SKM-1 (cell line): Measurements from ENCODE around the gene PREX1.
"Not testable (repeated sequence)": the region's sequence is repeated elsewhere in the genome, so short reads cannot be mapped to it uniquely, and the experiment has no call there.

Source experiments
- DNase-seq: peaks from one replicate; lab custom pipeline; 2025; ENCODE audit not compliant: unreplicated experiment; lab: John Stamatoyannopoulos, UW

Gene PREX1

GRCh38 chr20:48813930-48814546 lies 13.8 kb downstream of the PREX1 start:
- DNase-seq: no peak

- DNase-seq: no peak
Observed at GRCh38 chr20:48813446-48813747, 14.4 kb downstream of the PREX1 start.

DNA sequence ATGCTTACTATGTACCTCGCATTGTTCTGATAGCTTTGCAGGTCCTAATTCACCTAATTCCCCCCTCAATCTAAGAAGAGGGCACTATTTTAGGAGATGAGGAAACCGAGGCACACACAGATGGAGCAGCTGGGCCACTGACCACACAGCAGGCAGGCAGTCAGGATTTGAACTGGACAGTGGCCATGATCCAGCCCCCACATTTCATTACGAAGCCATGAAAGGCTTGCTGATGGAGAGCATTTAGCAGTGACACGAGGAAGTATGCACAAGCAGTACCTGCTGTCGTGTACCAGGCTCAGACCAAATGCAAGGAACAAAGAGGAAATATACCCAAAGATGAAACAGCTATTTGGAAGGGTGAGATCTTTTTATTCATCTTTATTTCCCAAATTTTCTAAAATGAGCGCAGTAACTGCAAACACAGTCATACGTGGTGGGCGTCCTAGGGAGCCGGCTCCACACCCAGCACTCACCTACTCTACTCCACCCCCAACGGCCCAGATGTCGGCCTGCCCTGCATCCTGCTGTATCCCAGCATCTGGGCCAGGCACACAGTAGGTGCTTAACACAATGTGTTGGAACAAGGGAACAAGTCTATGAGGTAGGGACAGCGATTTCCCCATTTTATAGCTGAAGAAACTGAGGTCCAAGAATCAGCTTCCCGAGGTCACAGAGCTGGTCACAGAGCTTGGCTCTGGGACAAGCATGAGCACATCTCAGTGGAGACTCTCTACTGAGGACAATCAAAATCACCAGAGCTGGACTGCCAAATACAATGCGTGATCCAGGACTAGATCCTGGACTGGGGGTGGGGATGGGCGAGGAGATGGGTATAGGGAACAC lies 15.0 kb downstream of the PREX1 start:
- no peak for DNase-seq

GRCh38 chr20:48812114-48812513 lies 15.7 kb downstream of the PREX1 start:
- DNase-seq: not testable (repeated sequence)

DNA sequence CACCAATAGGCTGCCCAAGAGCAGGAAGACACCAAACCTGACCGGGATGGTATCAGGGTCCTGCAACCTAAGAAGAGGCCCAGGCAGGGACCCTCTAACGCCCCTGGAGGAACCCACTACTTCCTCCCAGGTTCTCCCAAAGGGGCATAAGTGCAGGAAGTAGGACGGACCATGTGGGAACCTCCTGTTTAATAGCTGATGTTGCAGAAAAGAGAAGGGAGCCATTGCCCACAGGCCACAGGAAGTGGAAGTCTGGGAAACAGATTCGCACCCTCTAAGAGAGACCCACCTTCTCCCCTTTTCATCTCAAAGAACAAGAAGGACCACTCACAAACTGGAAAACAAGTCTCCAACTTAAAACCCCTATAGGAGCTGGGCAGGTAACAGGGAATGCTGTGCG lies 18.1 kb downstream of the PREX1 start:
- DNase-seq: no peak

- DNase-seq: no peak
Observed at GRCh38 chr20:48808382-48809034, 19.3 kb downstream of the PREX1 start.

DNA sequence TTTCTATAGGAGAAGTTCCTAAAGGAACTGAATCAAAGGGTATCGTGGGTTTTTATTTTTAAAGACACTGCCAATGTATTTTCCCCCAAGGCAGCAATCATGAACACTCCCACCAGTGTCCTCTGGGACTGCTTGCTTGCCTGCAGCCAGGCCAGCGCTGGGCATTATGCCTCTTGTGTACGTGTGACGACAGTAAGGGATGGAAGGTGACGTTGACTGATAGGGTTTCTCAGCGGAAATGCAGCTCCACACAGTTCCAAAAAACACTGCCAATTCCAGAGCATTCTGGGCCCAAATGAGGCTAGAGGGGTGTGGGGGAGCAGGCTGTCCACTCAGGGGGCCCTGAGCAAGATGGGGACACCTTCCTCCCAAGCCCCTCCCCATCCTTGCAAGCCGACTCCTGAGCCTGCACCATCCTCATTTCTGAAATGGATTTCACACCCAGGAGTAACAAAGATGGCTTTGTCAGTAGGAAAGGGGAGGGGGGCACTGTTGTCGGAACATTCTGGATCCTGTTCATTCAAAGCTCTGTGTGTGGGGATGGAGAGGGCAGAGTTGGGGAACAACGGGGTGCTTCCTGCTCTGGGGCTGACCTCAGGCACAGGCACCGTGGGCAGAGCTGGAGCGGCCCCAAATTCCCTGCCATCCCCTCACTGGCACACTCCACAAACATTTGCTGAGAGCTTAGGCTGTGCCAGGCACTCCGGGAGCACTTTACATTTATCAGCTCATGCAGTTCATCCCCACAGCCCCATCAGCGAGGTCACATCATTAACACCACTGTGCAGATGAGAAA lies 20.0 kb downstream of the PREX1 start:
- no peak for DNase-seq

DNA sequence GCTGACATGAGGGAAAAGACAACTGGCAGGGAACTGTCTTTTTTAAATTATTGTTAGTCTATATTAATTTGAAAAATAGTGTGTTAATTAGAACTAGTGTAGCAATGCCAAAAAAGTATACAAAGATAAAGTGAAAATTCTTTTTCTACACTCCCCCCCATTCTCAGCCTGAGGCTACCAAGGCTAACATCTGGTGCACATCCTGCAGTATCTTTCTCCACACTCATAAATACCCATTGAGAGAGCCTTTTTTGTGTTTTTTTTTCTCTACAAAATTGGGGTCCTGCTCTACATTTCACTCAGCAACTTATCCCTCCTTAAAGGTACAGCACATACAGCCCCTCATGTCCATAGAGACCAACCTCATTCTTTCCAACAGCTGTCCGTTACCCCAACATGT lies 20.7 kb downstream of the PREX1 start:
- DNase-seq: no peak

GRCh38 chr20:48805716-48806115 lies 22.1 kb downstream of the PREX1 start:
- no peak for DNase-seq

- DNase-seq: no peak
Observed at GRCh38 chr20:48805286-48805685, 22.5 kb downstream of the PREX1 start.

DNA sequence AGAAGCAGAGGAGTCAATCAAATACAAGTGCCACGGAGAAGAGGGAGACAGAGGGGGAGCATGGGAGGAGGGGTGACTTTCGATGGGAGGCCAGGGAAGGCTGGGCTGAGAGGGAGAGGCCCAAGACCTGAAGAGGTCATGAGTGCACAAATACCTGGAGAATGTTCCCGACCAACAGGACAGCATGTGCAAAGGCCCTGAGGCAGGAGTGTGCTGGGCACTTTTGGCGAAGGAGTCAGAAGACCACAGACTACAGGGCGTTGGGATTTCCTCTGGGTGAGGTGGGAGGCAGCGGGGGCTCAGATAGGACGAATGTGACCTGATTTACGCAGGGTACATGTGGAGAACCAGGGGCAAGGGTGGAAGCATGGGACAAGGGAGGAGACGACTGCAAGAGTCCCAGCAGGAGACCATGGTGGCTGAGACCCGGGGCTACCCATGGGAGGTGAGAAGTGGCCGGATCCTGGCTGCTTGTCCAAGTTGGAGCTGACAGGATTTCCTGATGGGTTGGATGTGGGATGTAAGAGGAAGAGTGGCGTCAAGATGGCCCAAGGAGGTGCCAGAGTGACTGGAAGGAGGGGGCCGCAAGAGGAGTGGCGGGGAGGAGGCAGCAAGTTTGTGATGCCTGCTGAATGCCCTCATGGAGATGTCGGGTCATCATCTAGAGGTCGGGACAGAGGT lies 23.4 kb downstream of the PREX1 start:
- DNase-seq: no peak

DNA sequence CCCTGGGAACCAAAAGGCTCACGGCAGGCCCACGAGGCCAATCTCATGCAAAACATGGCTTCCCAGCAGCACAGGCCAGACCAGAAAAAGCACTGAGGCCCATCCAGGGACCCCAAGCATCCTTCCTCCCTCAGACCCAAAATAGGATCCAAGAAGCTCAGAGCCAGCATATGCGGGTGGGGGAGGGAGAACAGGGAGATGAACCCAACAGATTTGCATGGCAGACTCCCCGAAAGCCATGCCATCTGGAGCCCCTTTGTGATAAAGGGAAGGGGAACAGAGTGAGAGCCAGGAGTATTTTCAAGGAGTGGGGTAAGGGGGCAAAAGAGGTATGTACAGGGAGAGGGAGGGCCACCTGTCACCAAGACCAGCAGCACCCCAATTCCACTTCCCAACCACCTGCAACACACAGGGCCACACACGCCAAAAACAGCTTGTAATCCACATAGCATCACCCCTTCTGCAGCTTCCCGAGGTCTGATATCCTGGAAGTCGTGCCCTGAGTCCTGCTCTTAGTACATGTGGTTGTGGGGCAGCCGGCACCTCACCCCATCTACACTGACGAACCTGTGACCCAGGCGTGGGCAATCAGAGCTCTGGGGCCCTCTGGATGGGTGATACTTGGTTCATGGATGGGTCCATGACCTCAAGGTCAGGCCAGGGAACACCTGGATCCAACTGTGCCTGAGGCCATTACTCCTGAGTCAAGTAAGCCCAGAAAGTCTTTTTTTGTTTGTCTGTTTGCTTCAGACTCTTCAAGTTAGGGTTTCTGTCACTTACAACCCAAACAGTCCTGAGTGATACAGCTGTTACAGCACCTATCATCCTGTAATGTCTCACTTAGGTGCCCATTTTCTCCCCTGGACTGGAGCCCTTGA lies 24.4 kb downstream of the PREX1 start:
- DNase-seq: no peak

DNA sequence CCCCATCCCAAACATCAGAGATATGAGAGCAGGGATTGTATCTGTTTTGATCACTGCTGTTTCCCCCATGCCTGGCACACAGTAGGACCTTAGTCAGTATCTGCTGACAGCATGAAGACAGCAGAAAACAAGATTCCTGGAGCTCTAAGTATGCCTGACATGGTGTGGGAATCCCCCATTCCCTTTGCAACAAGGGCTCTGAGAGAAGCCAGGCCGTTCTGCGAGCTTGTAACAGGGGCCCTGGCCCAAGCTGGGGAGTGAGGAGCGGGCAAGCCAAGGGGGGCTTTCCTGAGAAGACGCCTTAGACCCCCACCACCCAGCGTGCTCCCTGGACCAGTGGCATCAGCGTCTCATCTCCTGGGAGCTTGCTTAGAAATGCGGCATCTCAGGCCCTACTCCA lies 25.2 kb downstream of the PREX1 start:
- no peak for DNase-seq

GRCh38 chr20:48802216-48802615 lies 25.6 kb downstream of the PREX1 start:
- no peak for DNase-seq

GRCh38 chr20:48801197-48801596 lies 26.6 kb downstream of the PREX1 start:
- no peak for DNase-seq

DNA sequence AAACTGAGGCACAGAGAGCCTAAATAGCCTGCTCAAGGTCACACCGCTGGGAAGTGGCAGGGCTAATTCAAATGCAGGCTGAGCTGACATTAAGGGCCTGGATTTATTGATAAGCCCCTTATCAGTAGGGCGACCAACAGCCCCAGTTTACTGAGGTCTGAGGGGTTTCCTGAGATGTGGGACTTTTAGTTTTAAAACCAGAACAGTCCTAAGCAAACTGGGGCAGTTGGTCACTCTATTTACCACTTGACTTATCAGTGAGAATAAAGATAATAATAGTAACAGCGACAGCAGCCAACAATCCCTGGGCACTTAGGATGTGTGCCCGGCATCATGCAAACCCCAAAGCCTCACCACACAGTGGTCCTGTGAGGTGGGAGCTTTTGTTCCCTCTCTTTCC lies 27.6 kb downstream of the PREX1 start:
- DNase-seq: no peak

GRCh38 chr20:48799328-48800105 lies 28.3 kb downstream of the PREX1 start:
- no peak for DNase-seq

- no peak for DNase-seq
Observed at GRCh38 chr20:48797850-48798747, 29.7 kb downstream of the PREX1 start.
